Fibroblast of skin of left quadriceps (primary cell): ENCODE data around the gene SMAD3.

Source experiments
- DNase-seq, 2 experiments: peaks; one replicate each; pipeline ENCODE4 v3.0.0-alpha.2; 2013; ENCODE audit warnings: low read depth in 2 of 2

The SMAD3 gene

DNA sequence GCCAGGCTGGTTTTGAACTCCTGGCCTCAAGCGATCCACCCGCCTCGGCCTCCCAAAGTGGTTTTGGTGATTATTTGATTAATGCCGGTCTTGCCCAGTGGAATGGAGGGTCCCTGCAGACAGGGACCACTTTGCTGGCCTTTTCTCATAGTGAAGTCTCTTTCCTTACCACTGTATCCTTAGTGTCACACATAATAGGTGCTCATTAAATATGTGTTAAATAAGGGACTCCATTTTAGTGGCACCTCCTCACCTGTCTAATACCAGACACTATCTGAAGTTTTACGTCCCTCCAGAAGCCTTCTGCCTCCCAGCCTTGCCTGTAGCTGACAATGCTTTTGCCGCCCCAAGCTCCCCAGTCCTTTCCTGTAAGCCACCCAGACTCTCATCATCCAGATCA is 97.8 kb downstream of the SMAD3 start:
- DNase-seq, result no peak

DNA sequence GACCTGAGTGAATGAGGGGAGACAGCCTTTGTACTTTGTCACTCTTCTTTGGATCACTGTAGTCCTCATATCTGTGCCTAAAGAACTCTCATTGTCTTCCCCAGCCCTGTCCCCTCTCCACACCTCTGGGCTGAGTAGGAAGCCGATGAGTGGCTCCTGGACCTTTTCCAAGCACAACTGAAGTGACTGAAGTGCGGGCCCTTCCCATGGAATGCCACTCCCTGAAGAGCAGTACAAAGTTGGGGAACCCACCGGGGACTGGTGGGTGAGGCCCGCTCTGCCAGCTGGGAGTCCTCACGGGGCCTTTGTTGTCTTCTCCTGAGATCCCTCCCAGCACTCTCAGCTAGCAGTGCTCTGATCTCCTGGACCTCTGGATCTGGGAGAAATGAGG is 99.0 kb downstream of the SMAD3 start:
- DNase-seq, result no peak

DNA sequence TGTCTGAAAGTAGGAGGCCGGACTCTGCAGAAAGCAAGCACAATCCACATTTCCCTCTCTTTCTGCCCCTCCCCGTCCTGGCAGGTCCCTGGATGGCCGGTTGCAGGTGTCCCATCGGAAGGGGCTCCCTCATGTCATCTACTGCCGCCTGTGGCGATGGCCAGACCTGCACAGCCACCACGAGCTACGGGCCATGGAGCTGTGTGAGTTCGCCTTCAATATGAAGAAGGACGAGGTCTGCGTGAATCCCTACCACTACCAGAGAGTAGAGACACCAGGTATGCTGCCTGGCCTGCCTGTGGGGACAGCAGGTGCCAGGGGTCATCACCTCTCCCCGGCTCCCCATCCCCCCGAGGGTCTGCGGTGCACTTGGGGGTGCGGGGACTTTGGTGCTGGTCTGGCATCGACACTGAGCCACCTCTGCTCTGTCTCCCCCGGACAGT is 99.4 kb downstream of the SMAD3 start:
- DNase-seq, result no peak

DNA sequence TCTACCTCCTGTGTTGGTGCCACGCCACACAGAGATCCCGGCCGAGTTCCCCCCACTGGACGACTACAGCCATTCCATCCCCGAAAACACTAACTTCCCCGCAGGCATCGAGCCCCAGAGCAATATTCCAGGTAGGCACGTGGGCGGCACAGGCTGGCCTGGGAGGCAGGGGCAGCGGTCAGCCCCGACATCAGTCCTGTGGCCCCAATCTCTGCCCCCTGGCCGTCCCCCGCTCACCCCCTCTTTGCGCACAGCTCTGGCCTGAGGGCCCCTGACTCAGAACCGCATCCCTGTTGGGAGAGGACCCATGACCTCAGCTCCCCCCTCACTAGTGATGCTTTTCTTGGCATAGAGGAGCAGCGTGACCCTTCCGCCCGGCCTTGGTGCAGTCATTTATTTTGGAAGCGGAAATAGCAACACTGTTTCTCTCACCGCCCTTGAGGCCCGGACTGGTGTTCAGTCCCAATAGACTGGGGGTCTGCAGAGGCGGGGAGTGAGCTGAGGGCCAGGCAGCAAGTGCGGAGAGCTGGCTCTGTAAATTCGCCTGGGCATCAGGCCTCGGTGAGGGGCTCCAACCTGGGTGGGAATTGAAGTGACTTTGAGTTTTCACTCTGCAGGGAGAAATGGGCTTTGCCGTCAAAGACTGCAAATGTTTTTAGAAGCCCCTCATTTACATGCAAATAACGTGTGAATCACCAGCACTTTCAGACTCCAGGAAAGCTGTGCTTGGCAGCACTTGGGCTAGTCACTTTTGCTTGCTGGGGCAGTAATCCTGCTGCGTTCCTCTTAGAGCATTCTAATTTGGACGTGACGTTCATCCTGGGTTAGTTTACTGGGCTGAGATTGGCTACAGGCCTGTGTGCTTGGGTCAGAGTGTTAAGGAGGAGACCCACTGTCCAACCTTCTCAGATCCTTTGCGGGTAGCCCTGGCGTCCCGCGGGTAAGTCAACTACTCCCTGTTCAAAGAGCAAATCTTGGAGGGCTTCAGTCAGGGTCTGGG is 100.2 kb downstream of the SMAD3 start:
- DNase-seq, result no peak

DNA sequence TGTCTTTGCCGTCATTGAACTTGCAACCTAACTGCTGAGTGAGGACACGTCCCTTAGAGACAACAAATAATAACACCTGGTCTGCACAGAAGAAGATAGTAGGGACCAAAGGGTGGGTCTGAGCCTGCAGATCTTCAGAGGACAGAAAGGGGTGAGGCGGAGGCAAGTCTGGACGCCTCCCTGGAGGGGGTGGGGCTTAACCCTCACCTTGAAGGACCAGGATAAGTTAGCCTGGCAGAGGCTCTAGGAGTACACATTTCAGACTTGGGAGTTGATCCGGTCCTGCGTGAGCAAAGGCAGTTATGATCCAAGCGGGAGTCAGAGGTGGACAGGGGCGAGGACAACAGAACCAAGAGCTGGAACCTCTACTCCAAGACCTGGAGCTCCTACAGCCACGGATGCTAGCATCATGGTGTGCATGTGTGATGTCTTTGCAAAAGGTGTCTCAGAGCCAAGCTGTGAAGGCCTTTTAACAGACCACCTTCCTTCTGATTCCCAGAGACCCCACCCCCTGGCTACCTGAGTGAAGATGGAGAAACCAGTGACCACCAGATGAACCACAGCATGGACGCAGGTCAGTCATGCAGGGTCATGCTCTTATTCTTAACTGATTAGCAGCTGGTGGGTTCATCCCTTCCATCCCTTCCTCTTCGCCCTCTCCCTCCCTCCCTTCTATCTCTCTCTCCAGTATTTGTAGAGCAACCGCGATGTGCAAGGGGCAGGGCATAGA is 101.0 kb downstream of the SMAD3 start:
- no peak for DNase-seq

DNA sequence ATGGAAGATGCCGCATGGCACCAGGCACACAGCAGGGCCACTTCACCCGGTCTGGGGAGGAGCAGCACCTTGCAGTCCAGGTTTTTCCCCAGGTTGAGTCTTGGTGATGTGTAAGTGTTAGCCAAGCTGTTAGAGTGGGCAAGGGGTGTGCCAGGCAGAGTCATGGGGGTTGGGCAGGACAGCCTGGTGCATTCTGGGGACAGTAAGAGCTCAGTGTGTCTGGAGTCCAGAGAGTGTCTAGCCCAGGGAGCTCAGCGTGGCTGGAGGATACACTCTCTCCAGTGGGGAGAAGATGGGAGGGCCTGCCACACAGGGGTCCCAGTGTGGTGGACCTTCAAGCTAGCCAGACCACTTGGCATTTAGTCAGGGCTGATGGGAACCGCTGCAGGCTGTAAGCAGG is 101.7 kb downstream of the SMAD3 start:
- DNase-seq, result no peak

DNA sequence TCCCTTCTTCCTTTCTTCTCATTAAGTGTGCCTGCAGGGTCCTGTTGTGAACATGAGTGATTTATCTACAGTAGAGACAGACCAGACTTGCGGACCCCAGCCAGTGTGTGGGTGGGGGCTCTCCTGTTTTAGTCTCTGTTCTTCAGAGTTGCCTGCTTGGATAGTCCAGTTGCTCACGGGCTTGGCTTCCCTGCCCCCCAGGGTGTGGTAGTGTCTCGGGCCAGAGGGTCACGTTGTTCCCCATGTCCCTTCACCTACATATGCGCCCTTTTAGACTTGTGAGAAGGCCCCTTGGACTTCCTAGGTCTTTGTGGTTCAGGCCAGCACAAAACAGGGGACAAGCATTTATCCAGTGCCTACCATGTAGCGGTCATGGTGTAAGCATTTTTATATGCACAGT is 103.3 kb downstream of the SMAD3 start:
- no peak for DNase-seq

DNA sequence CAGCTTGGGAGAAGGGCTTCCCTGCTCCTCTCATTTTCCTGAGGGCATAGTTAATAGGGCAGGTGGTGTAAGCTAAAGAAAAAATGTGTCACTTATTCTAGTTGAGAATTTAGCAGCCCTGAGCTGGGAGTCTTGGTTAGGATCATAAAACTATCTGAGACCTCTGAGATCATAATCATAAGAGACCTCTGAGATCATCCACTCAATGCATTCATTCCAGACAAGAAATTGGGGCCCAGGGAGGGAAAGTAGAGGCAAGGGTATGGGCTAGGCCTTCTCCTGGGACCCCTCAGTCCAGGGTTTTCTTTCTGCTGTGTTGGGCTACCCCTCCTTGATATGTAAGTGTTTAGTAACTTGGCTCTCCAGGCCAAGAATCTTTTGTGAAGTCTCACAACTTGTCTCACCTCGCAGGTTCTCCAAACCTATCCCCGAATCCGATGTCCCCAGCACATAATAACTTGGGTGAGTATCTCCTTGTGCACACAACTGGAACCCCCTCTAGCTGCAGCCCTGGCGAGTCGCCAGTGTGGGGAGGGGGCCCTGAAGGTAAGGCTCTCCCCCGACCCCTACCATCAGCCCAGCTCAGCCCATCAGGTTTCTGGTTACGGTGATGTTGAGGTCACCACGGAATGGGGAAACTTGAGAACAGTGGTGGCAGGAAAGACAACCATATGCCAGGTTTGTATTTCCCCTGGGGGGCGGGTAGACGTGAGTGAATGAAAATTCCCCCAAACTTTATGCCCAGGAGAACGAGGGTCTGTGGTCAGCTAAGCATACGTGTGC is 104.9 kb downstream of the SMAD3 start:
- no peak for DNase-seq

DNA sequence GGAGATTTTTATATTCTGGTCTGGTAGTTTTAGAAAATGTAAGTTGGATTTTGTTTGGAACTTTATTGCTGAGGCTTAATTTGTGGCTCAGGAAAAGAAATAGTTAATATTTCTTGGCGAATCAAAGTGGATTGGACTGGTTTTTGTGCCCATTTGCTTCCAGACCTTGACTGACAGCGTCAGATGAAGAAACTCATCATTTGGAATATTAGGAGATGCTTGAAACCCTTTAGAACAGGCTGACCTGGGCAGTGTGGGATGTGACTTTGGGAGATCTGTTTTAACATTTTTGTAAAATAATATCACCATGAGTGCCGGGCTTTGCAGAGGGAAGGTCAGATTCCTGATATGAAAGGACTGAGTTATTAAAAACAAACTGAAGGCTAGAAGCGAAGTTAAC is 106.1 kb downstream of the SMAD3 start:
- no peak for DNase-seq

DNA sequence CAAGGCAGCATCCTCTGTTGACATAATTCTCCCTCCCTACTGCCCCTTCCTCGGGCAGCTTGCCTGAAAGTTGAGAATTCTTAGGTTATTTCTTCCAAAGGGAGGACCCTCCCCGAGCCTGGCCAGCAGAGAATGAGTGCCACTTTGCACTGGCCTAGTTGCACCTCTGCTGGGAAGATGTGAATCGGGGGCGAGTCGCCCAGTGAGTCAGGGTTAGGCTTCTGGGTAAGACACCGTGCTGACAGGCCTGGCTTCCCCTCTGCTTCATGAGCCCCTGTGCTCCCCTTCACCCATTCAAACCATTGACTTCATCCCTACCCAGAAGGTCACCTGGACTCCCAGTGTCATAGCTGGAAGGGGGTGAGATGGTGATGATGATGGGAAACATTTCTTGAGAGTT is 106.8 kb downstream of the SMAD3 start:
- DNase-seq, result no peak

DNA sequence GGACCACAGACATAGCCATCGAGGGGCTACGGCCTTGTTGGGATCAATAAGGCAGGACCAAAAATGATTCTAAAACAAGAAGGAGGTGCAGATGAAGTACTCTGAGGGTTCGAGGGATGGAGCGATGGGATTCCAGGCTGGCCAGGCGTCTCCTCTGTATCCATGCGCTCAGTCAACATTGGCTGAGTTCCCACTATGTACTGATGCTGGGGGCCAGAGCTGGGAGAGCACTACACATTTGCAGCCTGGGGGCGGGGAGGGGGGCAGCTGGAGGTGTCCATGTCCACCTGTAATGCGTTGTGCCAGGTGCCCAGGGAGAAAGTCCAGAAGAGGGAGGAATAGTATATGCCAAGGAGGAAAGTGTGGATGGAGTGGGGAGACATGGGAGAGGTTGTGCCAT is 107.6 kb downstream of the SMAD3 start:
- no peak for DNase-seq

DNA sequence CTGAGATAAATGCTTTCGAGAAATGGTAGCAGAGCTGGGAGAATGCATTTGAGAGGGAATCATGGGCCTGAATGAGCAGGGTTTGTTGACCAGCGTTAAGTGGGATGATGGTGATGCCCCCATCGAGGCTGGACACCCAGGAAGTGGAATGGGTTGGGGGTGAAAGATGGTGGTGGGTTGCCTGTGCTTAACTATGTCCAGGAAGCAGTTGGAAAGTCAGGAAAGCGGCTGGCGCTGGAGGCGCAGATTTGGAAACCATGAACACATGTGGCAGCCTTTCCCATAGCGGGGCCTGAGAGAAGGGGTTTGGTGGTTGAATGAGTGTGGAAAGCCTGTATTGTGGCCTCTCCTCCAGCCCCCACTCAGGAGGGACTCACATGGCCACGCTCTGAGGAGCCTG is 108.4 kb downstream of the SMAD3 start:
- no peak for DNase-seq

DNA sequence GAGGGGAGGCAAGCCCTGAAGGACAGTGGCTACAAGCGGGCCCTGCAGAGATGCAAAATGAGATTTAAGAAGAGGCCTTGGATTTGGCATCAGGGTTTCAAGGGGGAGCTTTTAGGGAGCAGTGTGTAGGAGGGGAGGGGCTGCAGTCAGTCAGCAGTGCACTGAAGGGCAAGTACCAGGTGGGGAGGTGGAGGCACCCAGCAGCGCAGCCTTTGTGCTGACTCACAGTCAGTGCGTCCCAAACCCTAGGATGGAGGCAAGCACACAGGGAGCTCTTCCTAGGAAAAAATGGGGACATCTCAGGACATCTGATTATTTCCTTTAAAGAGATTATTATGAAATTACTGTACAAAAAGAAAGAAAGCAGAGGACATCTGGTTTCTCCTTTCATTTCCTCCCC is 109.0 kb downstream of the SMAD3 start:
- no peak for DNase-seq

DNA sequence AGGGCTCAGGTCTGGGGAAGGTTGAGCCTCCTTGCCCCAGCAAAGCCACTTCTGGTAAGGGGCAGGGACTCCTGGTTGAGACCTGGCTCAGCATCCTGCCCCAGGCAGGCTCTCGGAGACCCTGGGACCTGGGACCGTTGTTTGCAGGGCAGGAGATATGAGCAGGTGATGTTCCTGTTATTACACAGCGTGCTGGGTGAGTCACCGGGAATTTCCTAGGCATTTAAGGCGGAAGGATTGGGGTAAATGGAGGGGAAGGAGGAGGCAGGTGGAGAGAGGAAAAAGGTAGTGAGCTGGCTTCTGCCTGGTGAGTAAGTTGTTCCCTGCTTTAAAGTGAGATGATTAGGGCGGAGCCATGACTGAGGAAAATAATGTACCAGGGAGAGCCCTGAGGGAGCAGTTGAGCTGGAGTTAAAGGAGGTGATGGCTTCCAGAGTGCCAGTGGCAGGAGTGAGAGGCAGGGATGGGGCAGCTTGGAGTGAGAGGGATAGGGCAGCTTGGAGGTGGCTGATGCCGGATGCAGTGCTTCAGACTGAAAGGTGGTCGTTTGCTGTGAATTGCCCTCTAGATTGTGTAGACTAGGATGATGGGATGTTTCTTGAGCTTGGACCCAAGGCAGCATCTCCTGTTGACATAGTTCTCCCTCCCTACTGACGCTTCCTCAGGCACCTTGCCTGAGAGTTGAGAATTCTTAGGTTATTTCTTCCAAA is 109.6 kb downstream of the SMAD3 start:
- no peak for DNase-seq

DNA sequence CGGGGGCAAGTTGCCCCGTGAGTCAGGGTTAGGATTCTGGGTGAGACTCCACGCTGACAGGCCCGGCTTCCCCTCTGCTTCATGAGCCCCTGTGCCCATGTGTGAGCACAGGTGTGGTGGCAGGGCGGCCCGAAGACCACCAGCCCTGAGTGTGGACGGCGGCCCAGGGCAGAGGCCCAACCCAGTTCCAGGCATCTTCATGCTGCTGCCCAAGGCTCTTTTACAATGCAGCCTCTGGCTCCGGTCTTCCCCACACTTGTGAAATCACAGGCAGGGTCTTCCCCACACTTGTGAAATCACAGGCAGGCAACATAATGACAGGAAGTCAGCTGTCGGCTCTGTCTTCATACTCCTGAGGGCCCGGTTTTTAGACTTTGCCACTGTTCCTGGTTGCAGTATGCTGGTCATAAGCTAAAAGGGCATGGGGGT is 110.3 kb downstream of the SMAD3 start:
- DNase-seq, result no peak

DNA sequence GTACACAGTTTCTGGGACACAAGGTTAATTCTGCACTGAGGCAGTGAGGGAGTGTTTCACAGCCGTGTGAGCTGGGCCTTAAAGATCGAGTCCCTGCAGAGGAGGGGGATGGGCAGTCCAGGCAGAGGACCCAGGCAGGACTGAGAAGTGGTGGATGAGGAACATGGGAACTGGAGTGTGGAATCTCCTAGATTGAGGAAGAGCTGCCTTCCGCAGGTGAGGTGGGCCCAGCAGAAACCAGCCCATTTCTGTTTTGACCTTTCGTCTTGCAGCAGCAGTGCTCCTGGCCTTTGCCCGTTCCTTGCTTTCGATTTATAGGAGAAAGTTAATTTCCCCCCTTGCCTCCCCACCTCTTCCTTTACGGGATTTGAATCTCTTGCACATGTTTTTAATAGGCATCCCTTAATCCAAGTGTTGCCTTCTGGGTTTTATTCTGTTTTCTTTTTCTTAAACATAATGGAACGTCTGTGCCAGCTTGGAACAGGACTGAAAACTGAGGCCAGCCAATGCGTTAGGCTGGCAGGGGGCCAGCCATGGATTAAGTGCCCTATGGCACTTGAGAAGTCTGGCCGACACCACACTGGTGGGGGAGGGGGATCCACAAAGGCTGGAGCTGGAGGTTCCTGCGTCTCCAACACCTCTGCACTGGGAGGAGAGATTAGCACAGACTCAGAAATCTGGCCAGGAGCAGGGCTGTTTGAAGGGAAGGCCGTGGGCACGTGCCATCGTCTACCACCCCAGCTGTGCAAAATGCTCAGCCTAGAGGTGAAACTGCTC is 111.0 kb downstream of the SMAD3 start:
- no peak for DNase-seq

DNA sequence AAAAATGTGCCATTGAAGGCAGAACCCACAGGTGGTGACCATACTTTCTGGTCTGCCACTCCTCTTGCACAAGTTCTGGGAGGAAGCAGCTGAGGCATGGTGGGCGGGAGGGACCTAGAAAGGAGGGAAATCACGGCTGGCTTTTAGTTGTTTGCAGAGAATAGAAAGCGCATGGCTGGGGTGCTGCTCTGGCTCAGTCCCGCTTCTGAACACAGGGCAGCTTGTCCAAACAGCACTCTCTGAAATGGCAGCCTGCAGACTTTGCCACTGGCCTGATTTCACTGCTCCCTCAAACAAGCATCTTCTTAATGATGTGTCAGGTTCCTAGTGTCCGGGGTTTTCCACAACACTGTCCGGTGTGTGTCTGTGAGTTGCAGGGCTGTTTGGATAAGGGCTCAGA is 112.3 kb downstream of the SMAD3 start:
- no peak for DNase-seq

DNA sequence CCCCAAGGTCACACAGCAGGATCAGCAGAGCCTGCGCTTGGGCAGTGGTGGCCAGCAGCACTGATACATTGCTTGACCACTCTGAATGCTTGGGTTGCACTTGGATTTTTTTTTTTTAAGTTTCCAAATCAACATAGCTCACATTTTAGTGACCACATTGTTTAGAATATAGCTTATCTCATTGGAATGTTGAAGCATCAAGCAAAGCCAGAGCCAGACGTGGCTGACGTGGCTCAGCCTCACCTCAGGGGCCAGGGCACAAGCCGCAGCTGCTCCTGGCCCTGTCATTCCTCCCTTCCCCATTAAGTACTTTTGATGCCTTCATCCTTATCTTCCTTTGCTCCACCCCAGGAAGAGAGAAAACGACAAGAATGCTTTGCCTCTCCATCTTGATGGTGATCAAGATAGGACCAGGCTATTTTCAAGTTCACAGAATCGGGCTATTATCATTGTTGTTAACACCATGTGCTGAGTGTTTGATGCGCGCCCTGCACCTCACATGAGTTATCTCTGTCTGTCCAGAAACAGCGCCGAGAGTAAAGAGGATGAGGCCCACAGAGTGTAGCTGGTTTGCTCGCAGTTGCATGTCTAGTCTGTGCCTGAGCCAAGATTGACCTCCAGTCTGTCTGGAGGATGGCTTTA is 113.3 kb downstream of the SMAD3 start:
- DNase-seq, result peak; percentile 89

DNA sequence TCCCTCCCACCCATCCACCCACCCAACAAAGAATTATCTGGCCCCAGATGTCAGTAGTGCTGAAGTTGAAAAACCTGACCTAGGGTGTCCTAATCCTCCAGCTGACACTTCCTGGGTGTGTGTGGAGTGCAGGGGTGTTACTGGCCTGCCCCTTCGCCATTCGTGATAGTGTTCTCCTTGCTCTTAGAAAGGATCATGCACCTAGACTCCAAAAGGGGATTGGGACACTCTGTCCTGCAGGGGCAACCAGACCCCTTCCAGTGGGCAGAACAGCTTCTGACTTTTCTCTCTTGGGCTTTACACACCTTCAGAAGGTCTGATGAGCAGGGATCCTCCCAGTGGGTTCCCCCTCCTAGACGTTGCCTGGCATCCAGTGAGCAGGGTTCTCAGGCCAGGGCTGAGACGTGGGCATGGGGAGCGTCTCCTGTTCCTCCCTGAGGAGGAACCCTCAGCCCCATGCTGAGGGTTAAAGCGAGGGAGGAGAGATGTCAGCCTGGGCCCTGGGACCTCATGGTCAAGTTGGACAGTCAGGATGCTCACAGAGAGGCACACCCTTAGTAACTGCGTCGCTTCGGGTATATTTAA is 114.1 kb downstream of the SMAD3 start:
- no peak for DNase-seq

DNA sequence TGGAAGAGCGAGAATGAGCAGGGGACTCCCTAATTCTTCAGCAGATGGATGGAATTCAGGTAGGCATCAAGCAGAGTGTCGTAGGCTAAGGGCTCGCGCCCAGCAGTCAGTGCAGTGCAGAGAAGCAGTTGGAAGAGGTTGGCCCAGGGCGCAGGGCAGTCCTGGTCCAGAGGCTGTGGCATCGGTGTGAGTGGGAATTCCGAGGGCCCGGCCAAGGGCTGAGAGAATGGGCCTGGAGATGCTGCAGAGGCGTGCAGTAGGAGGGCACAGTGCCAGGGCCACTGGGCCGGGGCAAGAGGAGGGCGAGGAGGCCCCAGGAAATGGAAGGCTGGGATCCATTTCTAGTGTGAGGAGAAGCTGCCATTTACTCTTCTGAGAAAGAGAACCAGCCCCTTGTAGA is 114.6 kb downstream of the SMAD3 start:
- DNase-seq, result no peak
